Esophagus squamous epithelium (tissue), 4 donors: ENCODE results near the gene TSPAN18.

Experiments
- CTCF ChIP-seq, 6 experiments: fragments of 450-650 bp in 4 of 6; fragments of 200-600 bp in 2 of 6; sonication (generic) in 2 of 6; IDR thresholded peaks; one replicate each; pipeline ENCODE4 v1.5.1; 2016 to 2019; ENCODE audit warnings: antibody characterized with exemption in 6 of 6, mild to moderate bottlenecking in 4 of 6, moderate library complexity in 4 of 6
- POLR2A ChIP-seq, 4 donors: fragments of 450-650 bp; IDR thresholded peaks; one replicate each; pipeline ENCODE4 v1.6.1; 2017; ENCODE audit warnings: antibody characterized with exemption in 4 of 4, mild to moderate bottlenecking in 4 of 4, moderate library complexity in 3 of 4

- no peak for TF ChIP-seq POLR2A (IDR thresholded peaks at IDR 0.05)
- no peak for TF ChIP-seq CTCF (IDR thresholded peaks at IDR 0.05)
Measured at GRCh38 chr11:44885919-44886789, 159.4 kb downstream of the TSPAN18 start.
